Femur (tissue), 1 donor: Measurements from ENCODE around the gene PKP2.
"Not testable (repeated sequence)": the region's sequence is repeated elsewhere in the genome, so short reads cannot be mapped to it uniquely, and the experiment has no call there.

Experiments used
- DNase-seq: peaks from one replicate; pipeline ENCODE4 v3.0.0-alpha.2; 2017

The PKP2 gene

GRCh38 chr12:32895688-32896431, 717 bp downstream of the PKP2 start:
- DNase-seq = no peak

- no peak for DNase-seq
These were observed 2.0 kb downstream of the PKP2 start for GRCh38 chr12:32894566-32894965.

GRCh38 chr12:32893458-32893857, 3.1 kb downstream of the PKP2 start:
- DNase-seq = no peak

- DNase-seq = no peak
These were observed 3.5 kb downstream of the PKP2 start for GRCh38 chr12:32893043-32893442.

GRCh38 chr12:32892369-32892768, 4.2 kb downstream of the PKP2 start:
- DNase-seq = not testable (repeated sequence)

- no peak for DNase-seq
These were observed 4.6 kb downstream of the PKP2 start for GRCh38 chr12:32891956-32892355.

- no peak for DNase-seq
These were observed 5.1 kb downstream of the PKP2 start for GRCh38 chr12:32891526-32891925.

GRCh38 chr12:32889011-32889760, 7.4 kb downstream of the PKP2 start:
- DNase-seq = no peak

- DNase-seq = no peak
These were observed 9.5 kb downstream of the PKP2 start for GRCh38 chr12:32887058-32887457.

GRCh38 chr12:32885831-32886230, 10.7 kb downstream of the PKP2 start:
- no peak for DNase-seq

- DNase-seq = no peak
These were observed 11.6 kb downstream of the PKP2 start for GRCh38 chr12:32884962-32885361.

GRCh38 chr12:32881702-32882101, 14.9 kb downstream of the PKP2 start:
- no peak for DNase-seq

- DNase-seq = no peak
These were observed 15.5 kb downstream of the PKP2 start for GRCh38 chr12:32881107-32881506.

- not testable (repeated sequence) for DNase-seq
These were observed 17.5 kb downstream of the PKP2 start for GRCh38 chr12:32879066-32879465.

- peak; percentile 21 for DNase-seq
These were observed 18.7 kb downstream of the PKP2 start for GRCh38 chr12:32877601-32878459.

- no peak for DNase-seq
These were observed 20.6 kb downstream of the PKP2 start for GRCh38 chr12:32876004-32876403.

- no peak for DNase-seq
These were observed 21.6 kb downstream of the PKP2 start for GRCh38 chr12:32874975-32875374.

- DNase-seq = no peak
These were observed 22.5 kb downstream of the PKP2 start for GRCh38 chr12:32874078-32874477.

- DNase-seq = not testable (repeated sequence)
These were observed 24.2 kb downstream of the PKP2 start for GRCh38 chr12:32872416-32872815.

- no peak for DNase-seq
These were observed 25.9 kb downstream of the PKP2 start for GRCh38 chr12:32870716-32871115.

GRCh38 chr12:32868885-32869284, 27.7 kb downstream of the PKP2 start:
- DNase-seq = no peak

GRCh38 chr12:32864731-32865130, 31.8 kb downstream of the PKP2 start:
- no peak for DNase-seq

- no peak for DNase-seq
These were observed 33.4 kb downstream of the PKP2 start for GRCh38 chr12:32863128-32863527.
